ENCODE data around the gene SKI.

DNA sequence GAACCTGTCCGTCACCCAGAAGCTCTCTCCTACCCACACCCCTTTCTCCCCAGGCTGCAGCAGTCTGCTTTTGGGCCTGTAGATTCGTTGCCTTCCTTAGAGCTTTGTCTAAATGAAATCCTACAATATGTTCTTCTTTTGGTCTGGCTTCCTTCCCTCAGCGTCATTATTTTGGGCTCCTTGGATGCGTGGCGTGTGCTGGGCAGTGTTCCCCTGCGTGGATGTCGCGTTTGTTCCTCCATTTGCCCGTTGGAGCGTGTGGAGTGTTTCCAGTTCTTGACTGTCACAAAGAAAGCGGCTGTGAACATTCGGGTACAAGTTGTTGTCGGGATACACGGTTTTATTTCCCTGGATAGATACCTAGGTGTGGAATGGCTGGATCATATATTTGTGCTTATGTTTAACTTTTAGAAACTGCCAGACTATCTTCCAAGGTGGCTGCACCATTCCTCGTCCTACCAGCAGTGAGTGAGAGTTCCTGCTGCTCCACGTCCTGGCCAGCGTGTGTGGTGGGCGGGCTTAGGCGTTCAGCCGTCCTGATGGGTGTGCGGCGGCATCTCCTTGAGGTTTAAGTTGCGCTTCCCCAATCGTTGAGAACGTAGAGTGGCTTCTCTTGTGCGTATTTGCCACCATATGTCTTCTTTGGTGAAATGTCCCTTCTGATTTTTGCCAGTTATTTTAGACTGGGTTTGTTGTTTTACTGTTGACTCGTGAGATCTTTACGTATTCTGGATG, 31.7 kb downstream of the SKI start:
- no peak for TF ChIP-seq POLR2AphosphoS5 (IDR thresholded peaks at IDR 0.05)
- TF ChIP-seq, protein P1, sequence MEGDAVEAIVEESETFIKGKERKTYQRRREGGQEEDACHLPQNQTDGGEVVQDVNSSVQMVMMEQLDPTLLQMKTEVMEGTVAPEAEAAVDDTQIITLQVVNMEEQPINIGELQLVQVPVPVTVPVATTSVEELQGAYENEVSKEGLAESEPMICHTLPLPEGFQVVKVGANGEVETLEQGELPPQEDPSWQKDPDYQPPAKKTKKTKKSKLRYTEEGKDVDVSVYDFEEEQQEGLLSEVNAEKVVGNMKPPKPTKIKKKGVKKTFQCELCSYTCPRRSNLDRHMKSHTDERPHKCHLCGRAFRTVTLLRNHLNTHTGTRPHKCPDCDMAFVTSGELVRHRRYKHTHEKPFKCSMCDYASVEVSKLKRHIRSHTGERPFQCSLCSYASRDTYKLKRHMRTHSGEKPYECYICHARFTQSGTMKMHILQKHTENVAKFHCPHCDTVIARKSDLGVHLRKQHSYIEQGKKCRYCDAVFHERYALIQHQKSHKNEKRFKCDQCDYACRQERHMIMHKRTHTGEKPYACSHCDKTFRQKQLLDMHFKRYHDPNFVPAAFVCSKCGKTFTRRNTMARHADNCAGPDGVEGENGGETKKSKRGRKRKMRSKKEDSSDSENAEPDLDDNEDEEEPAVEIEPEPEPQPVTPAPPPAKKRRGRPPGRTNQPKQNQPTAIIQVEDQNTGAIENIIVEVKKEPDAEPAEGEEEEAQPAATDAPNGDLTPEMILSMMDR (IDR thresholded peaks at IDR 0.05): no peak

Data from prostate gland (tissue), 2 donors.